Measurements from ENCODE around the gene NR1H4. TPM values are rescaled to one million over a fixed set of nuclear protein-coding genes. Genes with fewer than 3 reads are reported as not detected.
"Not testable (repeated sequence)": the region's sequence is repeated elsewhere in the genome, so short reads cannot be mapped to it uniquely, and the experiment has no call there.

The NR1H4 gene
- total and polyA plus RNA-seq, 9 of the 15 experiments (the other 6 are each of a cell fraction or from before 2014, with no cell fraction given): 0.03 TPM; not detected in 8

- DNase-seq (ENCODE audit: extremely low read depth in 1 of 4, low spot score in 3 of 4); BruUV-seq (replicated peaks); H4K20me1 ChIP-seq (replicated peaks; ENCODE audit: control insufficient read depth, insufficient read depth, low read length); CTCF ChIA-PET (ENCODE audit: low intra/inter-chr PET ratio); FAIRE-seq; H3K4me2 ChIP-seq (ENCODE audit: insufficient read depth, low read length); H3K27ac ChIP-seq (ENCODE audit: extremely low read depth, low read depth, low read length); H3K9me3 ChIP-seq (replicated peaks; ENCODE audit: control insufficient read depth, insufficient read depth, low read depth, low read length); H3K36me3 ChIP-seq (ENCODE audit: control insufficient read depth, insufficient read depth, low read length); in situ Hi-C loops (cut with MboI); H3K9ac ChIP-seq (ENCODE audit: insufficient read depth in 1 of 2, low read depth in 2 of 2, low read length in 2 of 2); H3K9me1 ChIP-seq (ENCODE audit: control insufficient read depth, insufficient read depth, low read length); H3K79me2 ChIP-seq (ENCODE audit: control insufficient read depth, insufficient read depth, low read length); H3K4me3 ChIP-seq; H3K4me1 ChIP-seq (replicated peaks in 1 of 2; ENCODE audit: control insufficient read depth in 2 of 2, insufficient read depth in 2 of 2, low read length in 2 of 2); intact Hi-C loops (cut with micrococcal nuclease); ATAC-seq; POLR2A ChIA-PET; H3K27me3 ChIP-seq (ENCODE audit: control insufficient read depth in 2 of 2, insufficient read depth in 2 of 2, low read length in 2 of 2): not testable (repeated sequence)
- peak; percentile 48; the same call in 1 of the 2 replicates for TF ChIP-seq ZBTB33 (CRISPR knock-in tag; IDR thresholded peaks at IDR 0.05)
- WGBS (ENCODE audit: insufficient coverage, low coverage, missing lambda C conversion rate): 44% methylated on average over 7 of the region's 32 CpGs
- 0 out of 2 replicates have a peak overlapping the region, but pooled peaks have one; percentile 39 for H2AFZ ChIP-seq (ENCODE audit: low read depth, low read length)
Measured at GRCh38 chr12:100430251-100430650, 43.4 kb upstream of the NR1H4 start.

- ChIA-PET POLR2A (interaction anchor here (0.7 kb wide), 1 partner anchor 297 kb away, joined by 4 read pairs; no protein-coding TSS in a partner anchor), CTCF (ENCODE audit: low intra/inter-chr PET ratio) (no interaction called here)
- no peak overlapping the region for H3K4me3 ChIP-seq
- intact Hi-C loops (cut with micrococcal nuclease): no loop called here
- H2AFZ ChIP-seq (ENCODE audit: low read depth, low read length): no peak overlapping the region
- in situ Hi-C loops (cut with MboI): no loop called here
- no peak overlapping the region for H3K9ac ChIP-seq (ENCODE audit: insufficient read depth in 1 of 2, low read depth in 2 of 2, low read length in 2 of 2)
- H4K20me1 ChIP-seq (replicated peaks; ENCODE audit: control insufficient read depth, insufficient read depth, low read length): no peaks in the 10 kb centered on the region
- H3K4me2 ChIP-seq (ENCODE audit: insufficient read depth, low read length): no peak overlapping the region
- H3K27me3 ChIP-seq (ENCODE audit: control insufficient read depth in 2 of 2, insufficient read depth in 2 of 2, low read length in 2 of 2): no peaks in the 10 kb centered on the region
- WGBS (ENCODE audit: insufficient coverage, low coverage, missing lambda C conversion rate): 2% methylated on average over 2 of the region's 2 CpGs
- H3K9me3 ChIP-seq (replicated peaks; ENCODE audit: control insufficient read depth, insufficient read depth, low read depth, low read length): no peaks in the 10 kb centered on the region
- no peak for DNase-seq (ENCODE audit: extremely low read depth in 1 of 4, low spot score in 3 of 4)
- peaks cover 0 to 17% of the 10 kb centered on the region in 2 experiments; a peak in 3 of 5 replicates for H3K4me1 ChIP-seq (replicated peaks in 1 of 2; ENCODE audit: control insufficient read depth in 2 of 2, insufficient read depth in 2 of 2, low read length in 2 of 2)
- BruUV-seq (replicated peaks): no TSS peak
- ATAC-seq: no peak
- H3K79me2 ChIP-seq (ENCODE audit: control insufficient read depth, insufficient read depth, low read length): no peaks in the 10 kb centered on the region
- no peaks in the 10 kb centered on the region for H3K36me3 ChIP-seq (ENCODE audit: control insufficient read depth, insufficient read depth, low read length)
- FAIRE-seq: no peak
- TF ChIP-seq ZNF551 (CRISPR knock-in tag; IDR thresholded peaks at IDR 0.05) (no peak), ZNF696 (CRISPR knock-in tag; conservative IDR thresholded peaks at IDR 0.05) (no peak), CREB1 (IDR thresholded peaks at IDR 0.05) (no peak), CREB1 (CRISPR knock-in tag; IDR thresholded peaks at IDR 0.05) (no peak), RBM34 (IDR thresholded peaks at IDR 0.05; ENCODE audit: borderline replicate concordance, insufficient read depth, low read length) (no peak), BCL6 (CRISPR knock-in tag; IDR thresholded peaks at IDR 0.05) (no peak), COPS2 (conservative IDR thresholded peaks at IDR 0.05) (no peak)
- no peak overlapping the region for H3K27ac ChIP-seq (ENCODE audit: extremely low read depth, low read depth, low read length)
- H3K9me1 ChIP-seq (ENCODE audit: control insufficient read depth, insufficient read depth, low read length): no peaks in the 10 kb centered on the region
Measured at GRCh38 chr12:100433701-100434100, 40.0 kb upstream of the NR1H4 start.

Data from K562 (cell line).